HepG2 (cell line): ENCODE data around the gene SMAD3. TPM values are rescaled to one million over a fixed set of nuclear protein-coding genes. Genes with fewer than 3 reads are reported as not detected.

Experiments used
- CREB1 ChIP-seq, 2 experiments: fragments of 450-650 bp in 1 of 2; IDR thresholded peaks; 2 replicates each; pipeline ENCODE4 v1.6.1; 2016 to 2017; ENCODE audit warnings: control low read depth in 1 of 2, mild to moderate bottlenecking in 1 of 2, missing compliant biosample characterization in 1 of 2, missing genetic modification characterization in 1 of 2
- FOSL2 ChIP-seq: sonication (generic); formaldehyde crosslinking; IDR thresholded peaks from 2 replicates; pipeline ENCODE4 v1.4.0; 2020; ENCODE audit warnings: missing genetic modification reagents
- GATA4 ChIP-seq: sonication (generic); IDR thresholded peaks from 2 replicates; pipeline ENCODE4 v1.6.1; 2016; ENCODE audit warnings: antibody characterized with exemption, low read depth, borderline replicate concordance
- GATAD2A ChIP-seq: IDR thresholded peaks from 2 replicates; pipeline ENCODE4 v1.6.1; 2016
- MXD4 ChIP-seq: IDR thresholded peaks from 2 replicates; pipeline ENCODE4 v1.6.1; 2016; ENCODE audit warnings: mild to moderate bottlenecking, missing biosample characterization, missing genetic modification reagents
- NKX3-1 ChIP-seq: sonication (generic); formaldehyde crosslinking; IDR thresholded peaks from 2 replicates; pipeline ENCODE4 v1.5.0; 2020; ENCODE audit warnings: missing genetic modification reagents
- PHF21A ChIP-seq: sonication (generic); formaldehyde crosslinking; IDR thresholded peaks from 2 replicates; pipeline ENCODE4 v1.5.0; 2020; ENCODE audit warnings: mild to moderate bottlenecking, missing genetic modification reagents
- POGZ ChIP-seq: sonication (generic); formaldehyde crosslinking; IDR thresholded peaks from 2 replicates; pipeline ENCODE4 v1.4.0; 2020; ENCODE audit warnings: mild to moderate bottlenecking, missing genetic modification reagents
- SALL1 ChIP-seq: sonication (generic); formaldehyde crosslinking; IDR thresholded peaks from 2 replicates; pipeline ENCODE4 v1.8.0; 2022; ENCODE audit warnings: mild to moderate bottlenecking, missing genetic modification reagents
- SMC3 ChIP-seq: IDR thresholded peaks from 2 replicates; pipeline ENCODE4 v1.6.1; 2011; ENCODE audit warnings: low read length, improper control_type of control experiment
- SOX6 ChIP-seq, 2 experiments: fragments of 450-650 bp in 1 of 2; sonication (generic) in 1 of 2; formaldehyde crosslinking in 1 of 2; IDR thresholded peaks; 2 replicates each; pipeline versions ENCODE4 v1.4.0 to v1.6.1; 2017 to 2020; ENCODE audit warnings: antibody characterized with exemption in 1 of 2, mild to moderate bottlenecking in 1 of 2, missing genetic modification reagents in 1 of 2
- STAG1 ChIP-seq: sonication (generic); formaldehyde crosslinking; IDR thresholded peaks from 2 replicates; pipeline ENCODE4 v1.4.0; 2020; ENCODE audit warnings: missing genetic modification reagents
- XRCC5 ChIP-seq: fragments of 200-400 bp; formaldehyde crosslinking; optimal IDR thresholded peaks from 2 replicates; pipeline ENCODE3; 2017; ENCODE audit warnings: mild to moderate bottlenecking, low read length
- ZFP1 ChIP-seq: IDR thresholded peaks from 2 replicates; pipeline ENCODE4 v1.6.1; 2016
- ZNF260 ChIP-seq: sonication (generic); formaldehyde crosslinking; IDR thresholded peaks from 2 replicates; pipeline ENCODE4 v1.4.0; 2020; ENCODE audit warnings: missing genetic modification reagents, low read depth, mild to moderate bottlenecking, borderline replicate concordance
- ZNF317 ChIP-seq: sonication (generic); formaldehyde crosslinking; IDR thresholded peaks from 2 replicates; pipeline ENCODE4 v1.5.0; 2020; ENCODE audit warnings: mild to moderate bottlenecking, missing genetic modification reagents
- ZNF550 ChIP-seq: sonication (generic); formaldehyde crosslinking; IDR thresholded peaks from 2 replicates; pipeline ENCODE4 v1.4.0; 2020; ENCODE audit warnings: mild to moderate bottlenecking, missing genetic modification reagents, borderline replicate concordance
- ZNF619 ChIP-seq: sonication (generic); formaldehyde crosslinking; IDR thresholded peaks from 2 replicates; pipeline ENCODE4 v1.4.0; 2020; ENCODE audit warnings: mild to moderate bottlenecking, missing genetic modification reagents
- polyA plus RNA-seq, 8 experiments: library from polyadenylated mRNA; depleted of rRNA in 3 of 8; stranded (reverse) in 7 of 8; unstranded in 1 of 8; fragments of >200 nt; fragmentation: Illumina TruSeq in 4 of 8; extraction: Trizol in 4 of 8; gene quantifications; 2 replicates each; pipeline versions ENCODE4 v1.2.1 to v1.2.3, GENCODE V29; 2011 to 2016; ENCODE audit warnings: low read depth in 4 of 8, missing spikeins in 1 of 8, mixed read lengths in 1 of 8; ENCODE audit not compliant: insufficient read depth in 1 of 8
- total RNA-seq, 5 experiments: library from RNA; depleted of rRNA; stranded (reverse); fragments of >200 nt; fragmentation: Illumina TruSeq; extraction: Trizol; gene quantifications; 2 replicates each; pipeline ENCODE4 v1.2.3, GENCODE V29; 2016; ENCODE audit warnings: low read depth in 1 of 5
- TF ChIP-seq, protein P1 (sequence below): sonication (generic); formaldehyde crosslinking; IDR thresholded peaks from 2 replicates; pipeline ENCODE4 v1.4.0; 2020; ENCODE audit warnings: low read depth, missing genetic modification reagents
- TF ChIP-seq, protein P2 (sequence below): sonication (generic); formaldehyde crosslinking; IDR thresholded peaks from 2 replicates; pipeline ENCODE4 v1.4.0; 2020; ENCODE audit warnings: missing genetic modification reagents
- TF ChIP-seq, protein P3 (sequence below): IDR thresholded peaks from 2 replicates; pipeline ENCODE4 v1.6.1; 2016; ENCODE audit warnings: low read depth
- TF ChIP-seq, protein P4 (sequence below): sonication (generic); formaldehyde crosslinking; IDR thresholded peaks from 2 replicates; pipeline ENCODE4 v1.4.0; 2020; ENCODE audit warnings: mild to moderate bottlenecking, low read depth, missing genetic modification reagents

SMAD3 gene
- total and polyA plus RNA-seq, 2 of the 13 experiments (the other 11 are each of a cell fraction or from before 2014, with no cell fraction given): 8.6 to 56.3 TPM

DNA sequence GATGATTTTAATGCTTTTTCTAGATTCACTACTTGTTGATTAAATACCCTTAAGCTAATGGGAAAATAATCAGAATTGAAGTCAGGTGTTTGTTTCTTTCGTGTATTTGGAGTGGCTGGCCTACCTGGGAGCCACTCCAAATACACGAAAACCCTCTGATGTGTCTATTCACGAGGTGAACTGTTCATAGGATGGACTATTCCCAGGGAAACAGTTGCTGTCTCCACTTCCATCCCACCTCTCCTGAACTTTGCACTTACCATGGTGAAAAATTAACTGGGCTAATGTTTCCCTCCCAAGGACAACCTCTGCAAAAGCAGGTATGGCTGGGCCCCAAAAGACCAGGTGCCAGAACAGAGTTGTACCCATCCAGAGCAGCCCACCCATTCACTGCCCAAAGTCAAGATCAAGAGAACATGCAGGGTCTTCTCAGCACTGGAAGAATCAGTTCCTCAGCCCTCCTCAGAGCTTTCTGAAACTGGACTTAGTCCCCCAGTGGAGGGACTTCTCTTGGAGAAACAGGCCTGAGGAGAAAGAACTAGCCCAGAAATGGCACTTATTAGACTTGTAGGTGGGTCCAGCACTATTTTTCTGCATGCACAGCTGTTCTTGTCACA lies 2.9 kb upstream of the SMAD3 start (continued):
- TF ChIP-seq ZNF550 (CRISPR knock-in tag) (0 out of 2 replicates have a peak, but pooled peaks have one; percentile 44), XRCC5 (peak; percentile 14), MXD4 (CRISPR knock-in tag) (peak; percentile 32; the same call in 1 of the 2 replicates), ZNF260 (CRISPR knock-in tag) (no peak), SOX6 (IDR thresholded peaks at IDR 0.05) (no peak), SOX6 (CRISPR knock-in tag; IDR thresholded peaks at IDR 0.05) (peak; percentile 67), ZNF317 (no peak), POGZ (CRISPR knock-in tag) (peak; percentile 34; the same call in 1 of the 2 replicates), SMC3 (peak; percentile 49), GATA4 (0 out of 2 replicates have a peak, but pooled peaks have one; percentile 16), ZNF619 (CRISPR knock-in tag) (peak; percentile 80; the same call in 1 of the 2 replicates), CREB1 (IDR thresholded peaks at IDR 0.05) (no peak), CREB1 (CRISPR knock-in tag; IDR thresholded peaks at IDR 0.05) (0 out of 2 replicates have a peak, but pooled peaks have one; percentile 11), SALL1 (CRISPR knock-in tag) (peak; percentile 77), STAG1 (CRISPR knock-in tag) (peak; percentile 40), GATAD2A (peak; percentile 70), ZFP1 (0 out of 2 replicates have a peak, but pooled peaks have one; percentile 37), PHF21A (CRISPR knock-in tag) (peak; percentile 70; the same call in 1 of the 2 replicates), NKX3-1 (CRISPR knock-in tag) (peak; percentile 55; the same call in 1 of the 2 replicates), FOSL2 (CRISPR knock-in tag) (peak; percentile 64; the same call in 1 of the 2 replicates)
- TF ChIP-seq, protein P1, sequence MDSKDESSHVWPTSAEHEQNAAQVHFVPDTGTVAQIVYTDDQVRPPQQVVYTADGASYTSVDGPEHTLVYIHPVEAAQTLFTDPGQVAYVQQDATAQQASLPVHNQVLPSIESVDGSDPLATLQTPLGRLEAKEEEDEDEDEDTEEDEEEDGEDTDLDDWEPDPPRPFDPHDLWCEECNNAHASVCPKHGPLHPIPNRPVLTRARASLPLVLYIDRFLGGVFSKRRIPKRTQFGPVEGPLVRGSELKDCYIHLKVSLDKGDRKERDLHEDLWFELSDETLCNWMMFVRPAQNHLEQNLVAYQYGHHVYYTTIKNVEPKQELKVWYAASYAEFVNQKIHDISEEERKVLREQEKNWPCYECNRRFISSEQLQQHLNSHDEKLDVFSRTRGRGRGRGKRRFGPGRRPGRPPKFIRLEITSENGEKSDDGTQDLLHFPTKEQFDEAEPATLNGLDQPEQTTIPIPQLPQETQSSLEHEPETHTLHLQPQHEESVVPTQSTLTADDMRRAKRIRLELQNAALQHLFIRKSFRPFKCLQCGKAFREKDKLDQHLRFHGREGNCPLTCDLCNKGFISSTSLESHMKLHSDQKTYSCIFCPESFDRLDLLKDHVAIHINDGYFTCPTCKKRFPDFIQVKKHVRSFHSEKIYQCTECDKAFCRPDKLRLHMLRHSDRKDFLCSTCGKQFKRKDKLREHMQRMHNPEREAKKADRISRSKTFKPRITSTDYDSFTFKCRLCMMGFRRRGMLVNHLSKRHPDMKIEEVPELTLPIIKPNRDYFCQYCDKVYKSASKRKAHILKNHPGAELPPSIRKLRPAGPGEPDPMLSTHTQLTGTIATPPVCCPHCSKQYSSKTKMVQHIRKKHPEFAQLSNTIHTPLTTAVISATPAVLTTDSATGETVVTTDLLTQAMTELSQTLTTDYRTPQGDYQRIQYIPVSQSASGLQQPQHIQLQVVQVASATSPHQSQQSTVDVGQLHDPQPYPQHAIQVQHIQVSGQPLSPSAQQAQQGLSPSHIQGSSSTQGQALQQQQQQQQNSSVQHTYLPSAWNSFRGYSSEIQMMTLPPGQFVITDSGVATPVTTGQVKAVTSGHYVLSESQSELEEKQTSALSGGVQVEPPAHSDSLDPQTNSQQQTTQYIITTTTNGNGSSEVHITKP: peak; percentile 88; the same call in 1 of the 2 replicates
- TF ChIP-seq, protein P2, sequence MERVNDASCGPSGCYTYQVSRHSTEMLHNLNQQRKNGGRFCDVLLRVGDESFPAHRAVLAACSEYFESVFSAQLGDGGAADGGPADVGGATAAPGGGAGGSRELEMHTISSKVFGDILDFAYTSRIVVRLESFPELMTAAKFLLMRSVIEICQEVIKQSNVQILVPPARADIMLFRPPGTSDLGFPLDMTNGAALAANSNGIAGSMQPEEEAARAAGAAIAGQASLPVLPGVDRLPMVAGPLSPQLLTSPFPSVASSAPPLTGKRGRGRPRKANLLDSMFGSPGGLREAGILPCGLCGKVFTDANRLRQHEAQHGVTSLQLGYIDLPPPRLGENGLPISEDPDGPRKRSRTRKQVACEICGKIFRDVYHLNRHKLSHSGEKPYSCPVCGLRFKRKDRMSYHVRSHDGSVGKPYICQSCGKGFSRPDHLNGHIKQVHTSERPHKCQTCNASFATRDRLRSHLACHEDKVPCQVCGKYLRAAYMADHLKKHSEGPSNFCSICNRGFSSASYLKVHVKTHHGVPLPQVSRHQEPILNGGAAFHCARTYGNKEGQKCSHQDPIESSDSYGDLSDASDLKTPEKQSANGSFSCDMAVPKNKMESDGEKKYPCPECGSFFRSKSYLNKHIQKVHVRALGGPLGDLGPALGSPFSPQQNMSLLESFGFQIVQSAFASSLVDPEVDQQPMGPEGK: 0 out of 2 replicates have a peak, but pooled peaks have one; percentile 22
- TF ChIP-seq, protein P3, sequence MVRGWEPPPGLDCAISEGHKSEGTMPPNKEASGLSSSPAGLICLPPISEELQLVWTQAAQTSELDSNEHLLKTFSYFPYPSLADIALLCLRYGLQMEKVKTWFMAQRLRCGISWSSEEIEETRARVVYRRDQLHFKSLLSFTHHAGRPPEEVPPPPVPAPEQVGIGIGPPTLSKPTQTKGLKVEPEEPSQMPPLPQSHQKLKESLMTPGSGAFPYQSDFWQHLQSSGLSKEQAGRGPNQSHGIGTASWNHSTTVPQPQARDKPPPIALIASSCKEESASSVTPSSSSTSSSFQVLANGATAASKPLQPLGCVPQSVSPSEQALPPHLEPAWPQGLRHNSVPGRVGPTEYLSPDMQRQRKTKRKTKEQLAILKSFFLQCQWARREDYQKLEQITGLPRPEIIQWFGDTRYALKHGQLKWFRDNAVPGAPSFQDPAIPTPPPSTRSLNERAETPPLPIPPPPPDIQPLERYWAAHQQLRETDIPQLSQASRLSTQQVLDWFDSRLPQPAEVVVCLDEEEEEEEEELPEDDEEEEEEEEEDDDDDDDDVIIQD: 0 out of 2 replicates have a peak, but pooled peaks have one; percentile 10
- TF ChIP-seq, protein P4, sequence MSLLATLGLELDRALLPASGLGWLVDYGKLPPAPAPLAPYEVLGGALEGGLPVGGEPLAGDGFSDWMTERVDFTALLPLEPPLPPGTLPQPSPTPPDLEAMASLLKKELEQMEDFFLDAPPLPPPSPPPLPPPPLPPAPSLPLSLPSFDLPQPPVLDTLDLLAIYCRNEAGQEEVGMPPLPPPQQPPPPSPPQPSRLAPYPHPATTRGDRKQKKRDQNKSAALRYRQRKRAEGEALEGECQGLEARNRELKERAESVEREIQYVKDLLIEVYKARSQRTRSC (CRISPR knock-in tag): no peak; the same call in 1 of the 2 replicates
